GM12801 (cell line): ENCODE data around the gene NSD1.

Source experiments
- CTCF ChIP-seq: IDR thresholded peaks from one replicate; pipeline ENCODE4 v1.5.1; 2011; ENCODE audit warnings: control low read depth; ENCODE audit not compliant: insufficient read length; ENCODE audit errors: extremely low read depth

NSD1 gene

DNA sequence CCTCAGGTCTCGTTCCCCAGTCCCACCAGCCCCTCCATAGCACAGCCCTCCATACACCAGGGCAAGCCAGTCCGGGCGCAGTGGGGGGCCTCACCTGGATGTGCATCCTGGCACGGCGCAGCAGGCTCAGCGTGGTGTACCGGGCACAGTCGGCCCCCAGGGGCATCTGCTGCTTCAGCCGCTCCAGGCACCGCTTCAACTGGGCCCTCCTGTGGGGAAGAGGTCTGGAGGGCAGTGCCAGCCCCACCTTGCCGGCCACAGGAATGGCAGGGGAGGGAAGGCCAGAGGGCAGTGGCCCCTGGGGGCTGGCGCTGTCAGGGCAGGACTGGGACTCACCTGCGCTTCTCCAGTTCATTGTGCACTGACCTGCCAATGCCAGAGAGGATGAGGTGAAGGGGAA is 176.8 kb downstream of the NSD1 start:
- TF ChIP-seq CTCF = no peak

GRCh38 chr5:177310757-177311391 is 177.3 kb downstream of the NSD1 start:
- no peak for TF ChIP-seq CTCF

DNA sequence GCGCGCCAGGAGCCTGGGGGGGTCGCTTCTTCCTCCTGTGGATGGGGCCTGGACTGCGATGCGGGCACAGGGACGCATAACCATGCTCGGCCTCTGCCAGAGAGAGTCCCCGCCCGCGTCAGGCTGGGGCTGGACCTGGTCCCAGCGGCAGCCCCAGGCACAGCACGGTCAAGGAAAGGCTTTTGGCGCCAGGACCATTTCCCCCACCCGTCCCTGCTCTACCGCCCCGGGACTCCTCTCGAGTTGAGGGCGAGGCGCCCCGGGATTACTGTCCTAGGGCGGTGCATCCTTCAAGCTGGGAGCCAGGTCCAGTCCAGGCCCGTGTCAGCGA is 177.8 kb downstream of the NSD1 start:
- no peak for TF ChIP-seq CTCF

GRCh38 chr5:177311723-177312648 is 178.4 kb downstream of the NSD1 start, which contains the start of gene MXD3:
TSS of gene MXD3 (minus strand) at chr5:177311898. CDS start at chr5:177311830, 68 bp downstream.
- TF ChIP-seq CTCF = no peak

DNA sequence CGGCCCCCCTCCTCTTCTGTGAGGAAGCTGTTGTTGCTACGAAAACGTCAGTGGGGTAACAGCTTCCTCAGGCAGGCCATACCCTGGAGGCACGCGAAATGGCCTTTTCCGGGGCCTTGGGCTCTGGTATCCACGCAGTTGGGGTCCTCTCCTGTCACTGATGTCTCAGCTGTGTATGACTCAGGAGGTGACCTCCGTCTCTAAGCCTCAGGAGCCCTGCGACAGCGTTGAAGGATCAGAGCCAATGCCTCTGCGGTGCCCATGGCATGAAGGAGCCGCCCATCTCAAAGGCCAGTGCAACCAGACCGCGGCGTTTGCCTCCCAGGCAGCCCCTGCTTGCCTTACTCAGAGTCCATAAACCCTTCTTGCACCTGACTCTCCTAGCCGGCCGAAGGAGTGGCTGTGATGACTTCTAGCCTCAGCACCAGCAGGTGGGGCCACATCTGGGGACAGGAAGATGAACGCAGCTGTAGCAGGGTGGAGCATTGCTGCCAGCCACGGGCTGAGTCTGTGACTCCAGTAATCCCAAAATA is 179.1 kb downstream of the NSD1 start:
- TF ChIP-seq CTCF = no peak

DNA sequence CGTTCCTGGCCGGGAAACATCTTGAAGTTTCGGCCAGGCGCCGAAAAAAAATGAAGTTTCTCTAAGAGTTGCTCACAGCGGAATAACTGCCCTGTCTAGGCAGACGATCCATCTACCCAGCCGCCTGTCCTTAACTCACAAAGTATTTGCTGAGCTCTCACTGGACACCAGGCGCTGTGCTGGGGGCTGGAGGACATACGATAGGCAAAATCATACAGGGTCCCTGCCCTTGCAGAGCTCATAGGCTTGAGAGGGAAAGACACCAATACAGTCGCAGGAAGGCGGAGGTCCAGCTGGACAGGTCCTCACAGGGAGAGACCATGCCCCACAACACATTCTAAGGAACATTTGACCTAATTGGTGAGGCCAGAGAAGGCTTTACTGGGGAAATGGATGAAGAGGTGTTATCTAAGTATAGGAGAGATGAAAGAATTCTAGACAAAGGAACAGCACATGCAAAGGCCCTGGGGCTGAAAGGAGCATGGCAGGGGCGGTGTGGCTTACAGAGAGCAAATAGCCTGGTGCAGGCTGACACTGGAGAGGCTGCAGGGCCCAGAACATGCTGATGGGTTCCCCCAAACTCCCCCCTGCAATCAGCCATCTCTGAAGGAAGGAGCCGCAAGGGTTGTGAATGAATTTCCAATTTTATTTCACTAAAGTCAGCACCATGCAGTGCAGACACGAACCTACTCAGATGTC is 180.1 kb downstream of the NSD1 start:
- TF ChIP-seq CTCF = no peak
